Measurements from ENCODE around the gene ULK4. TPM values are rescaled to one million over a fixed set of nuclear protein-coding genes. Genes with fewer than 3 reads are reported as not detected.

The ULK4 gene
- total RNA-seq, 1 donor: 22.0 TPM

DNA sequence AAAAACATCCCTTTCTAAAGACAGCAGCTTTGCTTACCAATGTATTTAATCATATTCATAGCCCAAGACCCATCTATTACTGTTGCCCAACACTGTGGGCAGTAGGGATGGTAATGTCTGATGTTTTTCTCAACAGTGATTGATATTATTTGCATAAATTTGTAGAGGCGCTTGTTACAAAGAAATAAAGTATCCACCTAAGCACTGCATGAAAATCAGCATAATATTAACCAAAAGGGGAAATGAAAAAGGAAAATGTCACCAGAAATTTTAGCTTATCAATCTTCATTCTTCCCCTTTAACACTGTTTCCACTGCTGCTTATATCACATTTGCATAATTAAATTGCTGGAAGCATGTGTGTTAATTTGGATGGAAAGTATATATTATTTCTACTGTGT lies 622.1 kb downstream of the ULK4 start:
- TF ChIP-seq, protein P1, sequence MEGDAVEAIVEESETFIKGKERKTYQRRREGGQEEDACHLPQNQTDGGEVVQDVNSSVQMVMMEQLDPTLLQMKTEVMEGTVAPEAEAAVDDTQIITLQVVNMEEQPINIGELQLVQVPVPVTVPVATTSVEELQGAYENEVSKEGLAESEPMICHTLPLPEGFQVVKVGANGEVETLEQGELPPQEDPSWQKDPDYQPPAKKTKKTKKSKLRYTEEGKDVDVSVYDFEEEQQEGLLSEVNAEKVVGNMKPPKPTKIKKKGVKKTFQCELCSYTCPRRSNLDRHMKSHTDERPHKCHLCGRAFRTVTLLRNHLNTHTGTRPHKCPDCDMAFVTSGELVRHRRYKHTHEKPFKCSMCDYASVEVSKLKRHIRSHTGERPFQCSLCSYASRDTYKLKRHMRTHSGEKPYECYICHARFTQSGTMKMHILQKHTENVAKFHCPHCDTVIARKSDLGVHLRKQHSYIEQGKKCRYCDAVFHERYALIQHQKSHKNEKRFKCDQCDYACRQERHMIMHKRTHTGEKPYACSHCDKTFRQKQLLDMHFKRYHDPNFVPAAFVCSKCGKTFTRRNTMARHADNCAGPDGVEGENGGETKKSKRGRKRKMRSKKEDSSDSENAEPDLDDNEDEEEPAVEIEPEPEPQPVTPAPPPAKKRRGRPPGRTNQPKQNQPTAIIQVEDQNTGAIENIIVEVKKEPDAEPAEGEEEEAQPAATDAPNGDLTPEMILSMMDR (IDR thresholded peaks at IDR 0.05; ENCODE audit: insufficient read depth, low read depth, low read length): no peak
- no peak for DNase-seq (ENCODE audit: low read depth)
- no peak overlapping the region for H3K4me3 ChIP-seq (ENCODE audit: low read depth, low read length)

DNA sequence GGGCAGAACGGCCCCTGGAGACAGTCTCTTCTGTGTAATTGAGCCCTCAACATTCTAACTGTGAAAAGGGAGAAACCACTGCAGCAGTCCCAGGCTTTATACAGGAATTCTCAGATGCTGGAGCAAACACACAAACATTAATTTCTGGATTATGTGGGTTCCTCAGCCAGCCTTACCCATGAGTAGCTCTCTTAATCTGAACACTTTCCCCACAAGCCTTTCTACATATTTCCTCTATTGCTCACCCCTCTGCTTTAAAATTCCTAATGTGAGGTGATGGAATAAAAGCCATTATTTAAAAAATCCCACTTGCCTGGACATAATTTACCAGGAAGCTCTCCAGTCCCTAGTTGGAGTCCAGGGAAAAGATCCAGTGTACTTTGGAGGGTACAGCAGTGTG lies 623.6 kb downstream of the ULK4 start:
- TF ChIP-seq, protein P1 (IDR thresholded peaks at IDR 0.05; ENCODE audit: insufficient read depth, low read depth, low read length): no peak
- no peak overlapping the region for H3K4me3 ChIP-seq (ENCODE audit: low read depth, low read length)
- no peak for DNase-seq (ENCODE audit: low read depth)

DNA sequence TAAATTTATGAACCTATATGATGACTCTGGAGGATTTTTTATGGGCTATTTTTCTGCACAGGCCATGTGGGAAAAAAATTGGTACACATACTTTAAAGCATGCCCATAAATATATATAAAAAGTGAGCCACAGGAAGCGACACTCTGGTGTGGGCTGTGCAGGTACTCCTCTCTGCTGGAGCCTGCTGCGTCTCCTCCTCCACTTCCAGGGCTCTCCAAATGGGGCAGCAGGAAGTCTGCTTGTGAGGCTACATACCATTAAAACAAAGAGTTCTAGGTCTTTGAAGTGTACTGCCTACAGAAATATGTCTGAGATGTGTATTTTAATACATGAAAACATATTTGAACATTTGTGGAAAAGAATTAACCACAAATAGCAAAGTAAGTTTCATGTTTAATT lies 627.5 kb downstream of the ULK4 start:
- no peak for DNase-seq (ENCODE audit: low read depth)
- TF ChIP-seq, protein P1 (IDR thresholded peaks at IDR 0.05; ENCODE audit: insufficient read depth, low read depth, low read length): no peak

DNA sequence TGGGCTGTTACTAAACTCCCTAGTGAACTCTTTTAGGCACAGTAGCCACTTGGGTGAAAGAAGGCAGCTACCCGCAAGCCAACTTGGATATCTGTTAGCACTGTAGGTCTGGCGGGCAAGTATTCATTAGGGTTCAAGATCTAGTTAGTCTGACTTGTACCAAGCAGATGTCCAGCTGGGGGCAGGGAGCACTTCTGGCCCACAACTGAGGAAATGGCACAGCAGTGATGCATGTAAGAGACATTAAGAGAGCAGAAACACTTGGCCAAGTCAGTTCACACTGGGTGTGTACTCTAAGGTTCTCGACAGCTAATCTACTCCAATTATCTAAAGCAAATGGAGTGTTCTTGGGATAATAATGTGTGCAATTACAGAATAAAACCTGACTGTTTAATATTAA lies 630.9 kb downstream of the ULK4 start:
- H3K4me3 ChIP-seq (ENCODE audit: low read depth, low read length): no peak overlapping the region
- TF ChIP-seq, protein P1 (IDR thresholded peaks at IDR 0.05; ENCODE audit: insufficient read depth, low read depth, low read length): no peak
- DNase-seq (ENCODE audit: low read depth): no peak

More for the DNA sequence above, 627.5 kb downstream of the ULK4 start:
- no peak overlapping the region for H3K4me3 ChIP-seq (ENCODE audit: low read depth, low read length)

DNA sequence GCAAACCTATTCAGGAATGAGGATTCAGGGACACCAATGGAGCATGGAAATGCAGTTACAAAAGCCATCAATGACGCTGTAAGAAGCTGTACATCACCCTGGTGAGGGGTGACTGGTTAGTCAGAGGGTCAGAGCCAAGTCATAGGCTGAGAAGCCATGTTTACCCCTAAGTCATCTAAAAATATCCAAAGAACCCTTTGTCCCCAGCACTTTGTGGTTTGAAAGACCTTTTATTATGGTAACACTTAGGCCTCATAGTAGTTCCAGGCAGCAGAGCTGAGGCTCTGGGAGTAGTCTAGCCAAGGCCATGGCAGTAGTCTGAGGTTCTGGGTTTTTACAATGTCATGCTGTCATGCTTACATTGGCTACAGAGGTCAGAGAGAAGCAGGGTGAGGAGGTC lies 631.4 kb downstream of the ULK4 start:
- H3K4me3 ChIP-seq (ENCODE audit: low read depth, low read length): no peak overlapping the region
- DNase-seq (ENCODE audit: low read depth): peak; percentile 44
- TF ChIP-seq, protein P1 (IDR thresholded peaks at IDR 0.05; ENCODE audit: insufficient read depth, low read depth, low read length): no peak

DNA sequence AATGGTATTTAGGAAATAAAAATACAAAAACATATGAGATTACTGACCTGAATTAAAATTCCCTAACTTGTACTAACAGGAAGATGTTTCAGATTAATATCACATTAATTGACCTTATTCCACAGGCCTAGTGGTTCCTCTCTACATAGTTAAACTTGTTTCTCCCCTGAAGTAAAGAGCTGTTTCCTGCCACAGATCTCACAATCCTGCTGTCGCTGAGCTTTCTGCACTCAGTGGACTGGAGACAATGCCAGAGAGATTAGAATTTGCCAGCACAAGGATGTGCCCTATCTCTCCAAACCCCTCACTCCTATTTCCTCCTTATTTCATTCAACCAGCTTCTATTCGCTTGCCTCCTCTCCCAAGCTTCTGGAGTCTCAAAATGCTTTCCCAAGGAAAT lies 632.0 kb downstream of the ULK4 start:
- TF ChIP-seq, protein P1 (IDR thresholded peaks at IDR 0.05; ENCODE audit: insufficient read depth, low read depth, low read length): no peak
- DNase-seq (ENCODE audit: low read depth): no peak

DNA sequence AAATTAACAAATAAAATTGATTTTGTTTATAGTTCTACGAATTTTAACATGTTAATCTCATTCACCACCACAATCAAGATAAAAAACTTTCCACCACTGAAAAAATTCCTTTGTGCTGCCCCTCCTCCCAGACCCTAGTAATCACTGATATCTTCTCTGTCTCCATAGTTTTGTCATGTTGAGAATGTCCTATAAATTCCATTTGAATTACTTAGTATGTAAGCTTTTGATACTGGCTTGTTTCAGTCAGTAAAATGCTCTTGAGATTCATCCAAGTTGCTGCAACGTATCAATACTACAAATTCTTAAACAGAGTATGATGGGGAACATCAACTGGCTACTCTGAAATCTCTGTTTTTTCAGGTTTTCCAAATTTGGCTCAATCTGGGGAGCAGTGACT lies 633.0 kb downstream of the ULK4 start:
- DNase-seq (ENCODE audit: low read depth): peak; percentile 29
- no peak overlapping the region for H3K4me3 ChIP-seq (ENCODE audit: low read depth, low read length)
- TF ChIP-seq, protein P1 (IDR thresholded peaks at IDR 0.05; ENCODE audit: insufficient read depth, low read depth, low read length): no peak

More for the DNA sequence above, 632.0 kb downstream of the ULK4 start:
- H3K4me3 ChIP-seq (ENCODE audit: low read depth, low read length): no peak overlapping the region

Data from fibroblast of villous mesenchyme (primary cell).